GM23338 (cell line): ENCODE measurements around the gene NR4A1. TPM values are rescaled to one million over a fixed set of nuclear protein-coding genes. Genes with fewer than 3 reads are reported as not detected.

Experiments used
- ATAC-seq: fragments of 200-7000 bp; cut with Tn5 transposase; 3 replicates; pipeline ENCODE4 v1.9.1; 2020
- DNase-seq: peaks from one replicate; pipeline ENCODE4 v3.0.0-alpha.2; 2015; ENCODE audit warnings: low spot score
- H2AFZ ChIP-seq: fragments of 200-600 bp; sonication (generic); 2 replicates; pipeline ENCODE4 v1.8.0; 2016; ENCODE audit warnings: antibody characterized with exemption, mild to moderate bottlenecking, moderate library complexity
- H3F3A ChIP-seq: fragments of 200-600 bp; sonication (generic); replicated peaks from 2 replicates; pipeline ENCODE4 v1.8.0; 2017; ENCODE audit warnings: antibody characterized with exemption, mixed run types, low read depth
- H3K27ac ChIP-seq: fragments of 200-600 bp; sonication (generic); 2 replicates; pipeline ENCODE4 v1.6.1; 2016; ENCODE audit warnings: low read depth
- H3K27me3 ChIP-seq: fragments of 200-600 bp; sonication (generic); 2 replicates; pipeline ENCODE4 v1.8.0; 2016; ENCODE audit warnings: mild to moderate bottlenecking, mixed run types, moderate library complexity; ENCODE audit not compliant: insufficient read depth
- H3K36me3 ChIP-seq: fragments of 200-600 bp; sonication (generic); 2 replicates; pipeline ENCODE4 v1.8.0; 2016; ENCODE audit warnings: mild to moderate bottlenecking; ENCODE audit not compliant: insufficient read depth
- H3K4me1 ChIP-seq: fragments of 200-600 bp; sonication (generic); 2 replicates; pipeline ENCODE4 v1.8.0; 2016; ENCODE audit warnings: mild to moderate bottlenecking, moderate library complexity; ENCODE audit not compliant: insufficient read depth
- H3K4me2 ChIP-seq: fragments of 200-600 bp; sonication (generic); 2 replicates; pipeline ENCODE4 v1.7.1; 2017; ENCODE audit warnings: mixed run types
- H3K4me3 ChIP-seq: fragments of 200-600 bp; sonication (generic); 2 replicates; pipeline ENCODE4 v1.6.1; 2016; ENCODE audit warnings: mixed run types
- H3K79me2 ChIP-seq: fragments of 200-600 bp; sonication (generic); replicated peaks from 2 replicates; pipeline ENCODE4 v1.8.0; 2017; ENCODE audit warnings: mild to moderate bottlenecking; ENCODE audit not compliant: insufficient read depth
- H3K9me2 ChIP-seq: fragments of 200-600 bp; sonication (generic); 2 replicates; pipeline ENCODE4 v1.8.0; 2017; ENCODE audit not compliant: insufficient read depth
- H4K20me1 ChIP-seq: fragments of 200-600 bp; sonication (generic); replicated peaks from 2 replicates; pipeline ENCODE4 v1.8.0; 2017; ENCODE audit warnings: mild to moderate bottlenecking; ENCODE audit not compliant: insufficient read depth
- H3K27ac Mint-ChIP-seq: 2 replicates; pipeline ENCODE4 v1.8.0; 2020; ENCODE audit warnings: inconsistent platforms, mild to moderate bottlenecking, moderate library complexity, mixed read lengths
- H3K27me3 Mint-ChIP-seq: 3 replicates; pipeline ENCODE4 v1.8.0; 2022; ENCODE audit warnings: low read depth, mild to moderate bottlenecking, moderate library complexity, mixed read lengths, inconsistent platforms; ENCODE audit not compliant: insufficient read depth, poor library complexity
- H3K36me3 Mint-ChIP-seq: 3 replicates; pipeline ENCODE4 v1.8.0; 2021; ENCODE audit warnings: low read depth, mild to moderate bottlenecking, inconsistent platforms, moderate library complexity, mixed read lengths
- H3K4me1 Mint-ChIP-seq: 3 replicates; pipeline ENCODE4 v1.8.0; 2020; ENCODE audit warnings: mild to moderate bottlenecking, inconsistent platforms, mixed read lengths
- H3K4me3 Mint-ChIP-seq: 3 replicates; pipeline ENCODE4 v1.8.0; 2021; ENCODE audit warnings: moderate library complexity, mild to moderate bottlenecking, inconsistent platforms, mixed read lengths
- H3K9me3 Mint-ChIP-seq: 3 replicates; pipeline ENCODE4 v1.8.0; 2020; ENCODE audit warnings: moderate library complexity, mild to moderate bottlenecking, inconsistent platforms, mixed read lengths
- ETS1 ChIP-seq: IDR thresholded peaks from 2 replicates; pipeline ENCODE4 v1.6.1; 2016; ENCODE audit warnings: antibody characterized with exemption
- EZH2 ChIP-seq: fragments of 200-600 bp; sonication (generic); IDR thresholded peaks from one replicate; pipeline ENCODE4 v1.8.0; 2017; ENCODE audit warnings: antibody characterized with exemption, mild to moderate bottlenecking, low read depth; ENCODE audit not compliant: unreplicated experiment
- EZH2phosphoT487 ChIP-seq: fragments of 200-600 bp; sonication (generic); IDR thresholded peaks from one replicate; pipeline ENCODE4 v1.8.1; 2018; ENCODE audit warnings: antibody characterized with exemption; ENCODE audit not compliant: unreplicated experiment
- JUNB ChIP-seq: IDR thresholded peaks from one replicate; pipeline ENCODE4 v1.6.1; 2016; ENCODE audit warnings: antibody characterized with exemption; ENCODE audit not compliant: unreplicated experiment
- NANOG ChIP-seq: IDR thresholded peaks from 2 replicates; pipeline ENCODE4 v1.6.1; 2016; ENCODE audit warnings: antibody characterized with exemption, borderline replicate concordance
- POLR2AphosphoS5 ChIP-seq: IDR thresholded peaks from 2 replicates; pipeline ENCODE4 v1.6.1; 2016; ENCODE audit warnings: antibody characterized with exemption, low read depth
- REST ChIP-seq: IDR thresholded peaks from one replicate; pipeline ENCODE4 v1.6.1; 2018; ENCODE audit warnings: antibody characterized with exemption; ENCODE audit not compliant: unreplicated experiment
- STAT1 ChIP-seq: IDR thresholded peaks from one replicate; pipeline ENCODE4 v1.6.1; 2016; ENCODE audit warnings: antibody characterized with exemption; ENCODE audit not compliant: unreplicated experiment
- ZNF114 ChIP-seq: fragments of 250-450 bp; sonication (Bioruptor Pico); IDR thresholded peaks from 2 replicates; pipeline ENCODE4 v1.5.0; 2020; ENCODE audit warnings: mild to moderate bottlenecking, moderate library complexity
- ZNF331 ChIP-seq: fragments of 250-450 bp; sonication (Bioruptor Pico); IDR thresholded peaks from 2 replicates; pipeline ENCODE4 v1.5.0; 2020; ENCODE audit warnings: low read depth, mild to moderate bottlenecking, moderate library complexity
- polyA plus RNA-seq: library from polyadenylated mRNA; unstranded; fragments of >200 nt; fragmentation: Nextera tagmentation; extraction: Ambion mirVana; gene quantifications from 2 replicates; pipeline ENCODE4 v1.2.1, GENCODE V29; 2016
- total RNA-seq: library from RNA; depleted of rRNA; stranded (reverse); fragments of >200 nt; shearing (Covaris generic); gene quantifications from 2 replicates; pipeline ENCODE4 v1.2.3, GENCODE V29; 2014

NR4A1 gene
- total and polyA plus RNA-seq, 2 experiments from 2014 or later: 7.5 to 19.1 TPM

- ATAC-seq: no peak
- H3K4me3 Mint-ChIP-seq: no peak overlapping the region
- no peaks in the 10 kb centered on the region for H3K9me2 ChIP-seq
- 0 out of 2 replicates have a peak, but pooled peaks cover 14% of the 10 kb centered on the region for H3F3A ChIP-seq
- TF ChIP-seq POLR2AphosphoS5 (no peak), JUNB (no peak), NANOG (no peak), ZNF114 (CRISPR knock-in tag) (no peak), ETS1 (no peak), STAT1 (no peak), REST (no peak)
- H4K20me1 ChIP-seq: no peaks in the 10 kb centered on the region; the same call in 1 of the 2 replicates
- peaks cover 3% of the 10 kb centered on the region; the same call in 2 of the 3 replicates for H3K36me3 Mint-ChIP-seq
- H2AFZ ChIP-seq: no peak overlapping the region
- H3K4me2 ChIP-seq: no peak overlapping the region
- H3K36me3 ChIP-seq: no peaks in the 10 kb centered on the region
- DNase-seq: no peak
- H3K4me1 Mint-ChIP-seq: peaks cover 38% of the 10 kb centered on the region
- peaks cover 65% of the 10 kb centered on the region for H3K27me3 ChIP-seq
- H3K9me3 Mint-ChIP-seq: no peaks in the 10 kb centered on the region; the same call in 2 of the 3 replicates
- H3K4me1 ChIP-seq: peaks cover 35% of the 10 kb centered on the region
- H3K79me2 ChIP-seq: no peaks in the 10 kb centered on the region
- no peak overlapping the region for H3K27ac ChIP-seq
- H3K4me3 ChIP-seq: no peak overlapping the region
- H3K27me3 Mint-ChIP-seq: peaks cover 73% of the 10 kb centered on the region
- no peak overlapping the region for H3K27ac Mint-ChIP-seq
Observed at GRCh38 chr12:52011602-52012214, 39.5 kb upstream of the NR4A1 start.

GRCh38 chr12:52013626-52014310 lies 37.5 kb upstream of the NR4A1 start:
- Mint-ChIP-seq H3K4me1 (peaks cover 34% of the 10 kb centered on the region), H3K9me3 (no peaks in the 10 kb centered on the region; the same call in 2 of the 3 replicates), H3K36me3 (peaks cover 3% of the 10 kb centered on the region; the same call in 2 of the 3 replicates), H3K27ac (no peak overlapping the region), H3K27me3 (peaks cover 60% of the 10 kb centered on the region), H3K4me3 (peak overlapping the region; percentile 58; the same call in 1 of the 3 replicates)
- H3K9me2 ChIP-seq: no peaks in the 10 kb centered on the region
- no peak overlapping the region for H2AFZ ChIP-seq
- no peaks in the 10 kb centered on the region for H3K79me2 ChIP-seq
- 0 out of 2 replicates have a peak, but pooled peaks cover 14% of the 10 kb centered on the region for H3F3A ChIP-seq
- H3K27me3 ChIP-seq: peaks cover 55% of the 10 kb centered on the region
- H3K36me3 ChIP-seq: no peaks in the 10 kb centered on the region
- H4K20me1 ChIP-seq: no peaks in the 10 kb centered on the region; the same call in 1 of the 2 replicates
- peak overlapping the region; percentile 70 for H3K4me2 ChIP-seq
- peaks cover 32% of the 10 kb centered on the region for H3K4me1 ChIP-seq
- DNase-seq (peak; percentile 33), ATAC-seq (no peak)
- H3K27ac ChIP-seq: no peak overlapping the region
- H3K4me3 ChIP-seq: peak overlapping the region; percentile 51; the same call in 1 of the 2 replicates
- TF ChIP-seq REST: no peak
- TF ChIP-seq ZNF331 (CRISPR knock-in tag): no peak
- TF ChIP-seq EZH2: no peak
- TF ChIP-seq ZNF114 (CRISPR knock-in tag): no peak
- TF ChIP-seq EZH2phosphoT487: no peak
